ENCODE measurements around the gene WDR27. TPM values are rescaled to one million over a fixed set of nuclear protein-coding genes. Genes with fewer than 3 reads are reported as not detected.
"Not testable (repeated sequence)": the region's sequence is repeated elsewhere in the genome, so short reads cannot be mapped to it uniquely, and the experiment has no call there.

The WDR27 gene
- total RNA-seq, 1 donor from 2014 or later = 18.3 TPM

GRCh38 chr6:169714178-169714577, 12.3 kb upstream of the WDR27 start:
- no peak for DNase-seq (ENCODE audit: low spot score in 2 of 2)
- FAIRE-seq = no peak

DNA sequence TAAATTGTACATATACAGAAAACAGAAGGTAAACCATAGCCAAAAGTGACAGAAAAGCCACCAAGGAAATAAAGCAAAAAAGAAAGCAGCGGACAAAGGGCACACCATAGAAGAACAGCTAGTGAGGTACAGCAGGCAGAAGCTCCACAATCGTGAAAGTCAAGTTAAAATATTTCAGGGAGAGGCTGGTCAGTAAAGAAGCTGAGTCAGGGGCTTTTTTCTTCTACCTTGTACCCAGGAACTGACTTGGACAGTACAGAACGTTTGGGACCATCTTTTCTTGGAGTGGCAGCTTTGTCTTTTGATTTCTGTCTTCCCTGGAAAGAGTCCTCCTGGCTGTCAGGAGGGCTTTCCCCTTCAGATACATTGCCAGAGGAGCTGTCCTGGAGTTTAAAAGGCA, 8.2 kb upstream of the WDR27 start:
- FAIRE-seq (no peak), DNase-seq (ENCODE audit: low spot score in 2 of 2) (no peak)

DNA sequence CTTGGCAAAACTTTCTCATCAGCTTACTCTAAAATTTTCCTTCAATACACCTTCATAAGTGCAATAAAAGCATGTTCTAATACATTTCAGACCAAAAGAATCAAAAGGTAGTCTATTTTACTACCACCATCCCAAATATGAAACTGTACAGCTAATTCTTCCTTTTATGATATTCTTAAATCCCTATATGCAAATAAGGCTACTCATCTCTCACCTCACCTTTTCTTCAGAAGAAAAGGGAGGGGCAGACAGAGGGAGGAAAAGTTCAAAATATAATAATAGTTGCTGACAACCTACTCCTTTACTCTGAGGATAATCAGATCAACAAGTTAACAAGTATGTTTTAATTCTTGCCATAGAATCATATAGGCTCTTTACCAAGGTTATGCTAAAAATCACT, 7.5 kb upstream of the WDR27 start:
- DNase-seq (ENCODE audit: low spot score in 2 of 2) = no peak
- FAIRE-seq = no peak

DNA sequence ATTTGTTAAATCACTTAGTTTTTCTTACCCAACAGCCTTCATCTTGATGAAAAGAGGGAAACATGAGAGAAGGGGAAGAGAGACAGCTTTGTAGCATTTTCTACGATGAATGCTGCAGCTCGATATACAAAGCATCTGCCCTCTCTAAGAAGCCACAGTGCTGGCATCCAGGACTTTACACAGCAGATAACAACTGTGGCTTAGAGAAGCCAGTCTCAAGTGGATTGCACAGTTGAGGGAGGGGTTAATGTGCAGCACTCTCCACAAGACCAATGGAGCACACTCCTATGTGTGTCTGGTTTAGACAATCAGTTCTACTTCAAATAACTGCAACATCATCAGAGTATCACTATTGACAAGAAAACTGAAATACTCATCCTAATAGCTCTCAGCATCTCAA, 5.9 kb upstream of the WDR27 start:
- FAIRE-seq = no peak

DNA sequence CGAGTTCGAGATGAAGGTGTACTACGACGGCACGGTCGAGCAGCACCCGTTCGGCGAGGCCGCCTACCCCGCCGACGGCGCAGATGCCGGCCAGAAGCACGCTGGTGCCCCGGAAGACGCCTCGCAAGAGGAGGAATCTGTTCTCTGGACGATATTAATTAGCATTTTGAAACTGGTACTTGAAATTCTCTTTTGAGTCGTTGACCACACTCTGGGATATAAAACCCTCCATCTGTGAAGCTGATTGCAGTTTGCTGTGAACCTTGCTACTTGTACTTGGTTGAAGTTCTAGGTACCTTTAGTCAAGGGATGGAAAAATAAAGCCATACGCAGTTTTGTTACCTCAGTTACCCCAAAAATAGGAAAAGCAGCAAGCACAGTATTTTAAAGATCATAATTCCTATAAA, 1.0 kb upstream of the WDR27 start:
- FAIRE-seq (no peak), DNase-seq (ENCODE audit: low spot score in 2 of 2) (no peak)

More for the DNA sequence above, 5.9 kb upstream of the WDR27 start:
- no peak for DNase-seq (ENCODE audit: low spot score in 2 of 2)

DNA sequence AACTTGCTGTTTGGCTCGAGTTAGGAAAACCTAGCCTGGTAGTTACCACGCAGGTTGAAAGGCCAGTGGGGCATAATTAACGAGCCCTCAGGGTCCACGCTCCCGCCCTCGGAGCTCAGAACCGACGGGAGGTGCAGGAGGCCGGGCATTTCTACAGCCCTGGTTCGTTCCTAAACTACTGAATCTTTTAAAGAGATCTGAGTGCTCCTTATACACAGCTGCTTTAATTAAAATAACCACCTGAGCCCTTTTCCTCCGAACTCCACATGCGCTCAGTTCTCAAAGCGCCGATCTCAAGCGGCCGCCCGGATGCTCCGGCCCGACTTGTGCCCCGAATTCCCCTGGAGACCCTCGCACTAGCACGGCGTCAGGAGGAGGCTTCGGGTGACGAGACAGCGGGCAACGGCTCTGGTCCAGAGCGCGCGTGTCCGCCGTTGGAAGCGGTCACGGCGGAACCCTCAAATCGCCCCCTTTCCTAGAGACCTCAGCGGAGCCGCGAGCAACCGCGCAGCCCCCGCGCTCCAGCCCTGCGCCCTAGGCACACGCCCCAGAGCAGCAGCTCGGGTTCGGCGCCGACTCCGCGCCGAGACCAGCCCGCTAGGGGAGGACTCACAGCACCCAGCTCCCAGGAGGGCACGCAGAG, 397 bp downstream of the WDR27 start:
- no peak for DNase-seq (ENCODE audit: low spot score in 2 of 2)
- FAIRE-seq = no peak

DNA sequence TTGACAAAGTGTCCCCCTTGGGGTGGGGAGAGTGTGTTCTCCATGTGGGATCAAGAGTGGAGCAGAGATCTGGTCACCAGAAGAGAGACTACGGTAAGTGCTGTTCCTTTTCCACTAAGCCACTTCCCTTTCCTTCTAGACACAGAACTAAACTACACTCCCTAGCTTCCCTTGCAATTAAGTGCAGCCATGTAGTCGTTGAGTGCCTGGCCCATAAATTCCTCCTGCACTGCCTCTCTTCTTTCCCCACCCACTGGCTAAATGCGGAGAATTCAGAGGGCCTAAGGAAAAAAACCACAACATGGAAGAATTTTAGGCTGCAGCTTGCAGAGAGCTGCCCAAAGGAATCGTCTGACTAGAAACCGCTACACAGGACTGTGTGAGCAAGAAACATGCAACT, 1.5 kb downstream of the WDR27 start:
- FAIRE-seq (no peak), DNase-seq (ENCODE audit: low spot score in 2 of 2) (no peak)

DNA sequence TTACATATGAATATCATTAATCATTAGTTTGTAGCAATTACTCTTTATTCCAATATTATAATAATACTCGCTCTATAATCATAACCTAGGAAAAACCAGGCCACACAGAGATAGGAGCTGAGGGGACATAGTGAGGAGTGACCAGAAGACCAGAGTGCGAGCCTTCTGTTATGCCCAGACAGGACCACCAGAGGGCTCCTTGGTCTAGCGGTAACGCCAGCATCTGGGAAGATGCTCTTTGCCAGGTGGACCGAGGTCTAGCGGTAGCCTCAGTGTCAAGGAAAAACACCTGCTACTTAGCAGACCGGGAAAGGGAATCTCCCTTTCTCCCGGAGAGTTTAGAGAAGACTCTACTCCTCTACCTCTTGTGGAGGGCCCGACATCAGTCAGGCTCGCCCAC, 4.7 kb downstream of the WDR27 start:
- not testable (repeated sequence) for DNase-seq (ENCODE audit: low spot score in 2 of 2); FAIRE-seq

DNA sequence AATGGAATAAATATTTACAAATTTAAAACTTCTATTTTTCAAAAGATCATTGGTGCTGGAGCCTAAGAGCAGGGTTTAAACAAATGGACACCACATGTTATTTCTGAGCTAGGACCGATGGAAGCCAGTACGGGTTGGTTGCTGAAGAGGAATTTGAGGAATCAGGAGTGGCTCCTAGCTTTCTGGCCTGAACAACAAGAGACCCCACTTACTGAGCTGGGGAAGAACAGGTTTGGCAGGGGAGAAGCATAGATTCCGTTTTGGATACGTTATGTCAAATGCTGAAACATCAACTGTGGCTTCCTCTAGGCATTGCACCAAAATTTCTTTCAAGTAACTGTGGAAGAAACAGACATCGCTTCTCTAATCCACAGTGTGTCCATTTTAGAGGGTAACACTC, 6.7 kb downstream of the WDR27 start:
- FAIRE-seq (no peak), DNase-seq (ENCODE audit: low spot score in 2 of 2) (no peak)

GRCh38 chr6:169692516-169692915, 9.3 kb downstream of the WDR27 start:
- FAIRE-seq (no peak), DNase-seq (ENCODE audit: low spot score in 2 of 2) (no peak)

- DNase-seq (ENCODE audit: low spot score in 2 of 2) (no peak), FAIRE-seq (no peak)
These were observed 10.6 kb downstream of the WDR27 start for GRCh38 chr6:169691260-169691659.

DNA sequence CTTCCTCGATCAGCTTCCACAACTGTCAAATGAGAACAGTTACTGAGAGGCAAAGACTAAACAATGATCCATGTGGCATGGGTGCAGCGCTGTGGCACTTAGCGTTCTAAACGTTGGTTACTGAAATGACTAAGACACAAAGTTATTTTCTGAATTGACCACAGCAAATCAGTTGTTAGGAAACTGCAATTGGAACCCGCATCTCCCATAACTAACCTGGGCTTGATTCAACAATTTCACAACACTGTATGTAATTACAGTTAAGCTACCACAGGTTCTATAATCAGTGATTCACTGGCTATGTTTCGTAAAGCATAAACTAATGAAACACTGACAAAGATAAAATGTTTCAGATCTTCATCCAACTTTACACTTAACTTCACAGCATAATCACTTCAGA, 12.5 kb downstream of the WDR27 start:
- FAIRE-seq = no peak
- no peak for DNase-seq (ENCODE audit: low spot score in 2 of 2)

DNA sequence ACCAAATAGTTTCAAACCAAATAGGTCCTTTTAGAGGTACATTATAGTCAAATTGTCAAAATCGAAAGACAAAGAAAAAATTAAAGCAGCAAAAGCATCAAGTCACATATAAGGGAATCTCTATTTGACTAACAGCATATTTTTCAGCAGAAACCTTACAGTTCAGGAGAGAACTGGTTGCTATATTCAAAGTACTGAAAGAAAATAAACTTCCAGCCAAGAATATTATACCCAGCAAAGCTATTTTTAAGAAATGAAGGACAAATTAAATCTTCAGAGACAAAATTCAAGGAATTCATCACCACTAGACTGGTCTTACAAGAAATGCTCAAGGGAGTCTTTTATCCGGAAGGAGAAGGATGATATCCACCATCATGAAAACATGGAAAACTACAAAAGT, 16.0 kb downstream of the WDR27 start:
- FAIRE-seq = no peak
- no peak for DNase-seq (ENCODE audit: low spot score in 2 of 2)

DNA sequence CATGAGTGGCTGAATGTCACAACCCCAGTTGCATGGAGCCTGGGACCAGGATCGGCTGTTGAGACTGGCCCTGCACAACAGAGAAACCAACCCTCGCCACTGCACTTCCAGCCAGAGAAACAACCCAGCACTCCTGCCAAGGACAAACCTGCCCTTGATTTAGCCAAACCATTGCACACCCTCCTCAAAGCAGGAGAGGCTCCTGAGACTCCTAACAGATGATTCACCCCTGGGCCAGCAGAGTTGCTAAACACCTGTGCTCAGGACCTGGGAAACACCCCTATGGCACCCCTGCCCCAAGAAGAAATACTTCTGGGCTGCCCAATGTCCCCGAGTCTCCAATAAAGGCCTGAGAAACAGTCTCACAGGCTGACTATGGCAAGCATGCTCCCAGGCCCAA, 17.8 kb downstream of the WDR27 start:
- FAIRE-seq (no peak), DNase-seq (ENCODE audit: low spot score in 2 of 2) (no peak)

- DNase-seq (ENCODE audit: low spot score in 2 of 2) (no peak), FAIRE-seq (no peak)
These were observed 23.5 kb downstream of the WDR27 start for GRCh38 chr6:169678342-169678741.

DNA sequence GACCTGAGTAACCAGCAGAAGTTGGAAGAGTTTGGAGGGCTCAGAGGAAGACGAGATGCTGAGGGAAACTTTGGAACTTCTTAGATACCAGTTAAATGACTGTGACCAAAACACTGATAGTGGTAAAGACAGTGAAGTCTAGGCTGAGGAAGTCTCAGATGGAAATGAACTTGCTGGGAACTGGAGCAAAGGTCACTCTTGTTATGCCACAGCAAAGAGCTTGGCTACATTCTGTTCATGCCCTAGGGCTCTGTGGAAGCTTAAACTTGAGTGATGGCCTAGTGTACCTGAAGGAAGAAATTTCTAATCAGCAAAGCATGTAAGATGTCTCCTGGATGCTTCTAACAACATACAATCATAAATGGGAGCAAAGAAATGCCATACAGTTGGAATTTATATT, 24.7 kb downstream of the WDR27 start:
- no peak for FAIRE-seq
- DNase-seq (ENCODE audit: low spot score in 2 of 2) = no peak

DNA sequence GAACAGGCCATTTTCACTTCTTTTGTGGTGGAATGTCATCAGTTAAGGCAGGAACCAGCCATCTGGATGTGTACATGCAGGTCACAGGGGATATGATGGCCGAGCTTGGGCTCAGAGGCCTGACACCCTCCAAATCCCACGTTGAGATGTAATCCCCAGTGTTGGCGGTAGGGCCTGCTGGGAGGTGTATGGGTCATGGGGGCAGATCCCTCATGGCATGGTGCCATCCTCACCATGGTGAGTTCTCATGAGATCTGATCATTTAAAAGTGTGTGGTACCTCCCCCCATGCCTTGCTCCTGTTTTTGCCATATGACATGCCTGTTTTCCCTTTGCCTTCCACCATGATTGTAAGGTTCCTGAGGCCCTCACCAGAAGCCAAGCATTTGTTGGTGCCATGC, 26.8 kb downstream of the WDR27 start:
- no peak for FAIRE-seq
- no peak for DNase-seq (ENCODE audit: low spot score in 2 of 2)

- no peak for FAIRE-seq
These were observed 30.3 kb downstream of the WDR27 start for GRCh38 chr6:169671563-169671962.

DNA sequence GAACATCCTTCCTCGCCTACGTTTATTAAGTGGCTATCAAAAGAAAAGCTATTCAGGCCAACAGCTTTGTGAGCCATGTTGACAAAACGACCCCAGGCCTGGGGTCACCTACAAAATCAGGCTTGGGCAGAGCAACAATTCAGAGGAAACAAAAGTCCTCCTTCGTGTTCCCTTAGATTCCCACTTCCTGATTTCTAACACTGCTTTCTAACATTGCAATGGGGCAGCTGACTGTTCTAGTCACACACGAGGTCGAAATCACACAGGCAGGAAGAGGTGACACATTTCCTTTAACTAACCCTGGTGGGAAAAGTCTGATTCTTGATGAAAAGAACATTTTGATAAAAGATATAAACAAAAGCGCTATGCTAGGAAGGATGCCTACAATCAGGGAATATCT, 31.9 kb downstream of the WDR27 start:
- FAIRE-seq = no peak
- DNase-seq (ENCODE audit: low spot score in 2 of 2) = no peak

More at GRCh38 chr6:169671563-169671962, 30.3 kb downstream of the WDR27 start:
- no peak for DNase-seq (ENCODE audit: low spot score in 2 of 2)

- FAIRE-seq (no peak), DNase-seq (ENCODE audit: low spot score in 2 of 2) (no peak)
These were observed 32.7 kb downstream of the WDR27 start for GRCh38 chr6:169669147-169669546.

GRCh38 chr6:169668203-169668847, 33.5 kb downstream of the WDR27 start:
- DNase-seq (ENCODE audit: low spot score in 2 of 2) (no peak), FAIRE-seq (no peak)

- no peak for FAIRE-seq
- DNase-seq (ENCODE audit: low spot score in 2 of 2) = no peak
These were observed 34.1 kb downstream of the WDR27 start for GRCh38 chr6:169667716-169668115.

DNA sequence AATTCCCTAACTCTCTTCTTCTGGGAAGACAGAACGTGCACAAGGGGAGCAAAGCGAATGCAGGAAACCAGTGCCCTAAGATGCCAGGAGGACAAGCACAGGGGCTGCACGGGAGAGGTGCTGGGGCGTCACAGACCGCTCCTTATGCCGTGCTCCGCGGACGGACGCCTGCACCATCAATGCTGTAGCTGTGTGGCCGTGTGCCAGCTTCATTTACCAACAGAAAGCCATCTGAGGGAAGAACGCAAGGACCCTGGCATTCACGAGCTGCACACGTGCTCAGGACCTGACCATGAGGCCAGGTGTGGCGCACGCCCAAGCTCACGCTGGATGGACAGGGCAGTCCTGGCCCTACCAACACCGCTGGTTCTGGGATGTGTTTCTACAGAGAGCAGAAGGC, 35.4 kb downstream of the WDR27 start:
- FAIRE-seq = no peak

More for the DNA sequence above, 35.4 kb downstream of the WDR27 start:
- DNase-seq (ENCODE audit: low spot score in 2 of 2) = no peak

Measured in frontal cortex (tissue), 4 donors.